Activated T-cell treated with anti-CD3 and anti-CD28 coated beads, Interleukin-2, amount 50 U/mL, for 24 hours (primary cell): ENCODE data around the gene TRIO.

Experiments
- DNase-seq: peaks from one replicate; pipeline ENCODE4 v3.0.0-alpha.2; 2020
- H3K27ac Mint-ChIP-seq: 2 replicates; pipeline ENCODE4 v1.8.0; 2020; ENCODE audit warnings: mild to moderate bottlenecking, mixed read lengths
- H3K27me3 Mint-ChIP-seq: 2 replicates; pipeline ENCODE4 v1.8.0; 2020; ENCODE audit warnings: mixed read lengths
- H3K36me3 Mint-ChIP-seq: 2 replicates; pipeline ENCODE4 v1.8.0; 2020; ENCODE audit warnings: low read depth, mixed read lengths
- H3K4me1 Mint-ChIP-seq: 2 replicates; pipeline ENCODE4 v1.8.0; 2020; ENCODE audit warnings: low read depth, mixed read lengths
- H3K4me3 Mint-ChIP-seq: 2 replicates; pipeline ENCODE4 v1.8.0; 2020; ENCODE audit warnings: mild to moderate bottlenecking, moderate library complexity, mixed read lengths
- H3K9me3 Mint-ChIP-seq: 2 replicates; pipeline ENCODE4 v1.8.0; 2020; ENCODE audit warnings: mixed read lengths

Gene TRIO

DNA sequence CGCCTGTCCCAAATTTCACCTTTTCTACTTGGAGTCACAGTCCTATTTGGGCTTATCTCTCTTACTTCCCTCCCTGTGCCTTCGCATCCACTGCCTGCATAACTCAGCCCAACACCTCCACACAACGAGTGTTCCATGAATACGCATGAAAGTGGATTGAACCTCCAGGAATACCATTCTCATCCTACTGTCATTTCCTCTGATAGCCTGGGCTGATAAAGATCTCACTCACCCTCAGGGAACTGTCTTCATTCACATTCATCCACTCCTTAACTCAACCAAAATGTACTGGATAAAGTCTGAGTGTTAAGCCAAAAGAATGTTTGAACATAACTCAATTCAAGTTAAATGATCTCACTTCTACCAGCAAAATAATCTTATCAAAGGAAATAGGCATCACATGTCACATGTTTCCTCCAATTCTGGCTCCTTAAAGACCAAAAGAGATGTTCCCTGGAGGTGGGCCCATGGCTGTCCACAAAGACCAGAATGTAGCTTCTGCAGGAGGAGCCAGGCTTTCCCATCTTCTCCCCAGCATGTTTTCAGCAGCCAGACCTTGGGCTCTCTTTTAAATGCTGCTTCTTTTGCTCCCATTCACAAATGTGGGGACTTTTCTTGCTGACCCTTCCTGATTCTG, 28.4 kb upstream of the TRIO start:
- Mint-ChIP-seq H3K9me3 (no peaks in the 10 kb centered on the region), H3K4me1 (no peaks in the 10 kb centered on the region), H3K4me3 (no peak overlapping the region), H3K27ac (no peak overlapping the region), H3K27me3 (peaks cover 10% of the 10 kb centered on the region), H3K36me3 (no peaks in the 10 kb centered on the region)
- no peak for DNase-seq

- Mint-ChIP-seq H3K4me1 (no peaks in the 10 kb centered on the region), H3K36me3 (no peaks in the 10 kb centered on the region), H3K9me3 (no peaks in the 10 kb centered on the region), H3K4me3 (no peak overlapping the region), H3K27me3 (peaks cover 10% of the 10 kb centered on the region), H3K27ac (no peak overlapping the region)
- no peak for DNase-seq
Measured at GRCh38 chr5:14115323-14115895, 27.7 kb upstream of the TRIO start.

GRCh38 chr5:14118551-14119320, 24.4 kb upstream of the TRIO start:
- Mint-ChIP-seq H3K9me3 (no peaks in the 10 kb centered on the region), H3K27ac (no peak overlapping the region), H3K4me1 (no peaks in the 10 kb centered on the region), H3K27me3 (peaks cover 10% of the 10 kb centered on the region), H3K36me3 (no peaks in the 10 kb centered on the region), H3K4me3 (no peak overlapping the region)
- DNase-seq: no peak

DNA sequence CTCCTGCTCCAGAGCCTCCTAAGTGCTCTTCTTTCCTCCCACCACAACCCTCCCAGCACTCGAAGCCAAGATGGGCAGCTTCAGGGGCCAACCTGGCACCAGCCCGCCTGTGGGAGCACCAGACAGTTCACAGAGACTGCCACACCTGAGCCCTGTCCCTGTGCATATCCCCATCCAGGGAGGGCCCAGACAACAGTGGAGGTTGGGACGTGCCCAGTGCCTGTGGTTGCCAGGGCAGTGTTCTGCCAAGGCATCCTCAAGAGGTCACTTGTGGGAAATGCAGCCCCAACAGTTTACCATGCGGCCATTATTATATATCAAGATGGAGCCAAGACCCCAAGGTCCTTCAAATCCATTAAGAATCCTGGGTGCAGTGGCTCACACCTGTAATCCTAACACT, 23.0 kb upstream of the TRIO start:
- H3K9me3 Mint-ChIP-seq: no peaks in the 10 kb centered on the region
- no peaks in the 10 kb centered on the region for H3K4me1 Mint-ChIP-seq
- H3K27me3 Mint-ChIP-seq: peaks cover 5% of the 10 kb centered on the region

GRCh38 chr5:14121552-14121951, 21.6 kb upstream of the TRIO start:
- no peaks in the 10 kb centered on the region for H3K9me3 Mint-ChIP-seq
- no peaks in the 10 kb centered on the region for H3K4me1 Mint-ChIP-seq
- no peak overlapping the region for H3K27ac Mint-ChIP-seq
- DNase-seq: no peak
- no peak overlapping the region for H3K4me3 Mint-ChIP-seq
- H3K27me3 Mint-ChIP-seq: peaks cover 5% of the 10 kb centered on the region
- no peaks in the 10 kb centered on the region for H3K36me3 Mint-ChIP-seq

More for the DNA sequence above, 23.0 kb upstream of the TRIO start:
- no peak for DNase-seq
- Mint-ChIP-seq H3K36me3 (no peaks in the 10 kb centered on the region), H3K27ac (no peak overlapping the region), H3K4me3 (no peak overlapping the region)

DNA sequence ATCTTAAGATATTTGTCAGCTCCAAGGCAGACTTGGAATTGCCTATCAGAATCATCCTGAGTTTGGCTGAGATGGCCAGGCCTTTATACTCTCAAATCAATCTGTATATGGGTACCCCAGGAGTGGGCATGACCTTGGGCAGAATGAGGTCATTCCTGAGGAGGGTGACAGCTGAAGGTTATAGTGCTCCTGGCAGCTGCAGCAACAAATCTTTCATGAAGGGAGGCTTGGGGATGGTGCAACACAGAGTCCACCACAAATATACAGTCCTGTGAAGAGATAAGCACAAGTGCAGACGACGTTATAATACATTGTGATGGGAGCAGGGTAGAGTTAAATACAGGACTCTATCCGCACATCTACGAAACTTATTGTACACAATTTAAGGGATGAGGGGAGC, 21.1 kb upstream of the TRIO start:
- H3K36me3 Mint-ChIP-seq: no peaks in the 10 kb centered on the region
- no peaks in the 10 kb centered on the region for H3K4me1 Mint-ChIP-seq
- no peaks in the 10 kb centered on the region for H3K9me3 Mint-ChIP-seq
- no peak for DNase-seq
- no peak overlapping the region for H3K4me3 Mint-ChIP-seq
- H3K27me3 Mint-ChIP-seq: peaks cover 5% of the 10 kb centered on the region
- no peak overlapping the region for H3K27ac Mint-ChIP-seq

DNA sequence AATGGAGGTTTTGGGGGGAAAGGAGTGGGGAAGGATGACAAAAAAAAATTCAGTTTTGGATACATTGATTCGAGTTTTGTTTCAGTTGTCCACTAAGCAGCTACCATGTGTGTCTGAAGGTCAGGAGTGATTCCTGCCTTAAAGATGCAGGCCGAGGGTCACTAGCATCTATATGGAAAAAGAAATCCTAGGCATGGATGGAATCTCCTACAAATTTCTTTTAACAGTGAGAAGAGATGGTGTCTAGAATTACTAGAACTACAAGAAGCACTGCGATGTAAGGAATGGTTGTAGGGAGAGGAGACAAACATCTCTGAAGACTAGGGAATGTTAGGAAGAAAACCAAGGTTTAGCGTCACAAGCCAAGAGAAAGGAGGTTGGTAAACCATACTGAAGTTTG, 19.6 kb upstream of the TRIO start:
- H3K4me3 Mint-ChIP-seq: no peak overlapping the region
- no peaks in the 10 kb centered on the region for H3K36me3 Mint-ChIP-seq
- DNase-seq: no peak

DNA sequence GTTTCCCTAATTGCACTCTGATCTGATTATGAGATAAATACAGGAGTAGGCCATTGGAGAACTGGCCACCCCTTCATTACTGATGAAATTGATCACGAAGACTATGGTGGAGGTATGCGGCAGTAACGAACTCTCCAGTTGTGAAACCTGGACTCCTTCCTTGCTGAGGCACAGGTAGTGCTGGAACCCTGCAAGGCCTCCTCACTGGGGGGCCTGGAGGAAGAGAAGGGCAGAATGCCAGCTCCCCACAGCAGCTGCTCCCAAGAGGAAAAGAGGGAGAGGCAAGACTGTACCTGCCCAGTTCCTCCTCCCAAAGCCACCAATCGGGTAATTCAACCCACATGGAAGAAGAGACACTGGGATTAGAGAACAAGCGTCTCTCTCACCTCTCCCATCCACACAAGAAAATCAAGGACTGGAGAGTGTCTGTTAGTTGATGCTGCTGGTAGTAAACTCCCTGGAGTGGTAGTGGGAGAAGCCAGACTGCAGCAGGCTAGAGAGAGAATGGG, 19.1 kb upstream of the TRIO start:
- no peaks in the 10 kb centered on the region for H3K4me1 Mint-ChIP-seq
- H3K27me3 Mint-ChIP-seq: no peaks in the 10 kb centered on the region
- H3K9me3 Mint-ChIP-seq: no peaks in the 10 kb centered on the region
- no peak overlapping the region for H3K4me3 Mint-ChIP-seq
- H3K36me3 Mint-ChIP-seq: no peaks in the 10 kb centered on the region
- H3K27ac Mint-ChIP-seq: no peak overlapping the region
- DNase-seq: no peak

More for the DNA sequence above, 19.6 kb upstream of the TRIO start:
- H3K4me1 Mint-ChIP-seq: no peaks in the 10 kb centered on the region
- no peaks in the 10 kb centered on the region for H3K9me3 Mint-ChIP-seq
- H3K27ac Mint-ChIP-seq: no peak overlapping the region
- no peaks in the 10 kb centered on the region for H3K27me3 Mint-ChIP-seq

DNA sequence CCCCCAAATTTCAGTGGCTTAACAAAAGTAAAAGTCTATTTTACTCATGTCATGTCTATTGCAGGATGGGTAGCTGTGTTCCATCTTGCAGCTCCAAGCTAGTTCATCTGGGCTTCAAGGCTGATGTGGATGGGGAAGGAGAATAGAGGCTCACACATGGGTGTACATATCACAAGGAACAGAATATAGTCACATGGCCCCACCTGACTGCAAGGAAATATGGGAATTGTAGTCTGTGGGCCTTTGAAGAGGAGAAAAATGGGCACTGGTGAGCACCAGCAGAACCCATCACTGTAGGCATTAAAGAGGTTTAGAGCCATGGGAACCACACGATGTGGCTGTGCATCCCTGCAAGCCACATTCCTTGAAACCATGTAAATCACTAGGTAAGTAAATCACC, 17.9 kb upstream of the TRIO start:
- Mint-ChIP-seq H3K4me1 (no peaks in the 10 kb centered on the region), H3K27ac (no peak overlapping the region), H3K36me3 (no peaks in the 10 kb centered on the region), H3K9me3 (no peaks in the 10 kb centered on the region), H3K27me3 (no peaks in the 10 kb centered on the region), H3K4me3 (no peak overlapping the region)
- DNase-seq: no peak

DNA sequence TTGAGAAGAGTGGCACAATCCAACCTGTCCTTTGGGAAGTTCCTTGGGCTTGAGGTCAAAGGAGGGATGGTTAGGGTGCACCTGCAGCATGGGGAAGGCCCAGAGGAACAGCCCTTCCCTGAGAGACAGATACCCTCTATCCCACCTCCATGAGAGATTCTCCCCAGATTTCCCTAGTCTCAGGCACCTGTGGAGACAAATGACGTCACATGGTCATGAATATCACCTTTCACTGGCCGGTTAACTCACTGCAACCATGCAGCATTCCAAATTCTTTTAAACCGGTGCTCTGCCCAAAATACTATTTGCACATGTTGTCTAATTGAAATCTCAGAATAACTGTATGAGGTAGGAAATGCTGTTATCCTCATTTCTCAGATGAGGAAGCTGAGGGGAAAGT, 15.6 kb upstream of the TRIO start:
- H3K9me3 Mint-ChIP-seq: no peaks in the 10 kb centered on the region
- no peaks in the 10 kb centered on the region for H3K4me1 Mint-ChIP-seq
- no peaks in the 10 kb centered on the region for H3K36me3 Mint-ChIP-seq
- peaks cover 3% of the 10 kb centered on the region for H3K27me3 Mint-ChIP-seq
- no peak overlapping the region for H3K4me3 Mint-ChIP-seq
- DNase-seq: no peak
- H3K27ac Mint-ChIP-seq: no peak overlapping the region

DNA sequence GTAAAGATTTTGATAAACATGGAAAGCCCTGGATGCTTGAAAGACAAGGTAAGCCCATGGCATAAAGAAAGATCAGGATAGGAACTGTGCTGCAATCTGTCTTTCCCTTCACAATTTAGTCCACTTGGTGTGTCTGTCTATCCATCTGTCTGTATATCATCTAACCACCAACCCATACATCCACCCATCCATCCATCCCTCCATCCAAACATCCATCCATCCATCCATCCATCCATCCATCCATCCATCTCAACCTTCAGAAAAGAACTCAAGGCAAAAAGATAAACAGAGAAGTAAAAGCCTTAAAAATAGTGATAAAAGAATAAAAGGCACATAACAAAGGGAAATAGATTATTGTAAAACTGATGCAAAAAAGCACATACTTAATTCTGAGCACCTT, 15.1 kb upstream of the TRIO start:
- no peak overlapping the region for H3K27ac Mint-ChIP-seq
- no peak overlapping the region for H3K4me3 Mint-ChIP-seq
- H3K27me3 Mint-ChIP-seq: peaks cover 3% of the 10 kb centered on the region
- no peaks in the 10 kb centered on the region for H3K36me3 Mint-ChIP-seq
- DNase-seq: no peak
- no peaks in the 10 kb centered on the region for H3K4me1 Mint-ChIP-seq
- no peaks in the 10 kb centered on the region for H3K9me3 Mint-ChIP-seq

- DNase-seq: no peak
- H3K36me3 Mint-ChIP-seq: no peaks in the 10 kb centered on the region
- H3K9me3 Mint-ChIP-seq: no peaks in the 10 kb centered on the region
- H3K27ac Mint-ChIP-seq: no peak overlapping the region
- no peaks in the 10 kb centered on the region for H3K4me1 Mint-ChIP-seq
- H3K27me3 Mint-ChIP-seq: peaks cover 4% of the 10 kb centered on the region
- no peak overlapping the region for H3K4me3 Mint-ChIP-seq
Measured at GRCh38 chr5:14129123-14129522, 14.0 kb upstream of the TRIO start.

DNA sequence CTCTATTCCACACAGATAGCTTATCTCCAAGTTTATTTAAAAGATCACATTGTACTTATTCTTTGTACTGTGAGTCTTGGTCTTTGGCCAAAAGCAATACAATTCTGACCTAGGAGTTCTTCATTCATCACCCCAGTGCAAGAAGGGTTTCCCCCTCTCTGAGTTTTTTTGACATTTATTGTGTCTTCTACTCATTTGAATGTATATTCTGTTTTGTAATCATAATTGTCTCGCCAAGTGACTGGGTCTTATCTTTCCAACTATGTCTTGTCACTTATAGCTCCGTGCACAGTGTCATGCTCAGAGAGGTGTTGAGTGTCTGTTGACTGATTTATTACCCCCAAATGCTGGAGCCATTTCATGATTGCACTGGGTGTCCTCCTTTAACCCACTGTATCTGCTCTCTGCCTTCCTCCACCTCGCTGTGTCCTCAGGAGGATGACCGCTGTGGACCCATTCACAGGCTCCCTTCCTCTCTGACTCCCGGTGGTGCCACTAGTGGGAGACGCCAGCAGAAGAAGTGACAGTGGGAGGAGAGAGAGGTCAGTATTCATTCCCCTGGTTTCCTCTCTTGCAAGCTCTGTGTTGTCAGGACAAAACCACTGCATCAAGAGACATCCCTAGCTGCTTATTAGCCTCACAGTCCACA, 11.2 kb upstream of the TRIO start:
- H3K9me3 Mint-ChIP-seq: peaks cover 7% of the 10 kb centered on the region
- no peak overlapping the region for H3K4me3 Mint-ChIP-seq
- no peaks in the 10 kb centered on the region for H3K36me3 Mint-ChIP-seq
- no peak for DNase-seq
- H3K27me3 Mint-ChIP-seq: peaks cover 31% of the 10 kb centered on the region
- no peaks in the 10 kb centered on the region for H3K4me1 Mint-ChIP-seq
- no peak overlapping the region for H3K27ac Mint-ChIP-seq

- H3K9me3 Mint-ChIP-seq: peaks cover 7% of the 10 kb centered on the region
- no peaks in the 10 kb centered on the region for H3K36me3 Mint-ChIP-seq
- DNase-seq: no peak
- H3K4me1 Mint-ChIP-seq: no peaks in the 10 kb centered on the region
- H3K4me3 Mint-ChIP-seq: no peak overlapping the region
- no peak overlapping the region for H3K27ac Mint-ChIP-seq
- H3K27me3 Mint-ChIP-seq: peaks cover 41% of the 10 kb centered on the region
Measured at GRCh38 chr5:14133394-14133793, 9.7 kb upstream of the TRIO start.

DNA sequence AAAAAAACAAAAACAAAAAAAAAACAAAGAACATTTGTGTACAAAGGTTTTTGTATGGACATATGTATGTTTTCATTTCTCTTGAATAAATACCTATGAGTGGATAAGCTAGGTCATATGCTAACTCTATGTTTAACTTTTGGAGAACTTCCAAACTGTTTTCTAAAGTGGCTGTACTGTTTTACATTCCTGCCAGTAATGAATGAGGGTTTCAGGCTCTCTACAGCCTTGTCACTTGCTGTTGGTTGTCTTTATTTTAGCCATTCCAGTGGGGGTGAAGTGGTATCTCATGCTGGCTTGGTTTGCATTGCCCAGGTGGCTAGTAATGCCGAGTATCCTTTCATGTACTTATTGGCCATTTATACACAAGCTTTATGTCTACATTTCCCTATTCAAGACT, 9.1 kb upstream of the TRIO start:
- no peak overlapping the region for H3K4me3 Mint-ChIP-seq
- peaks cover 7% of the 10 kb centered on the region for H3K9me3 Mint-ChIP-seq
- peaks cover 48% of the 10 kb centered on the region for H3K27me3 Mint-ChIP-seq
- H3K4me1 Mint-ChIP-seq: no peaks in the 10 kb centered on the region
- H3K36me3 Mint-ChIP-seq: no peaks in the 10 kb centered on the region
- DNase-seq: no peak
- no peak overlapping the region for H3K27ac Mint-ChIP-seq
